ENCODE measurements around the gene PTPRG. TPM values are rescaled to one million over a fixed set of nuclear protein-coding genes. Genes with fewer than 3 reads are reported as not detected.

Gene PTPRG
- total RNA-seq, 1 experiment from 2014 or later: 32.1 TPM

DNA sequence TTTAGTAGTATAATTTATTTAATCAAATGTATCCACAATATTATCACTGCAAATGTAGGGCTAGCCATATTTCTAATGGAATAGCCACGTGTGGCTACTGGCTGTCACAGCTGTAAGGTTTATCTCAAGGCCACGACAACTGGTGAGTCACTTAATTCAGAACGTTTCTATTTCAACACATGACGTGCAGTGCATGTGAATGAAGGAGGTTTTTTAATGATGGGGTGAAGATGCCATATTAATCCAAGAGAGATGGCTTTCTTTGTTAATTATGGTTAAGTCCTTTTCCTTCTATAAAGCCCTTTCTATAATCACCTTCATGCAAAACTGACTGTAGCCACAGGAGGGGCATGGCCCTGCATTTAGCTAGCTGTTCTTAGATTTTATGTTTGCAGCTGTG, 600.0 kb downstream of the PTPRG start:
- H3K79me2 ChIP-seq (ENCODE audit: insufficient read depth, low read length): no peaks in the 10 kb centered on the region
- no peak overlapping the region for H3K4me3 ChIP-seq (replicated peaks in 1 of 2; ENCODE audit: low read depth in 1 of 2, low read length in 2 of 2)
- H3K9me2 ChIP-seq (ENCODE audit: insufficient read depth): no peaks in the 10 kb centered on the region
- DNase-seq (ENCODE audit: low read depth, low spot score): no peak
- H3K27ac ChIP-seq (ENCODE audit: low read depth, low read length): no peak overlapping the region
- ChIA-PET RAD21 (ENCODE audit: low non-redundant PET in 1 of 2, low total read pairs in 2 of 2, uncharacterized antibody in 2 of 2, unreplicated experiment in 2 of 2) (no interaction called here), POLR2A (no interaction called here), CTCF (no interaction called here)
- intact Hi-C loops (cut with micrococcal nuclease): no loop called here
- no peak for TF ChIP-seq ZNF274 (IDR thresholded peaks at IDR 0.05; ENCODE audit: low read depth, low read length)
- TF ChIP-seq ELF1 (IDR thresholded peaks at IDR 0.05; ENCODE audit: borderline replicate concordance, low read depth): no peak
- no peak for TF ChIP-seq CBX3 (IDR thresholded peaks at IDR 0.05; ENCODE audit: low read depth)
- TF ChIP-seq SRF (IDR thresholded peaks at IDR 0.05; ENCODE audit: low read depth): no peak
- TF ChIP-seq EZH2phosphoT487 (IDR thresholded peaks at IDR 0.05; ENCODE audit: borderline replicate concordance): no peak
- no peak for TF ChIP-seq POLR2A (IDR thresholded peaks at IDR 0.05; ENCODE audit: borderline replicate concordance, extremely low read depth, insufficient read depth, insufficient read length)
- no peaks in the 10 kb centered on the region for H3K4me1 ChIP-seq (ENCODE audit: control insufficient read depth in 1 of 2, insufficient read depth in 2 of 2, low read length in 2 of 2)
- no peaks in the 10 kb centered on the region for H3K36me3 ChIP-seq (ENCODE audit: control insufficient read depth in 1 of 2, insufficient read depth in 2 of 2, low read length in 2 of 2)
- no peak overlapping the region for H3K9ac ChIP-seq (ENCODE audit: low read length)
- no peak for ATAC-seq
- H4K20me1 ChIP-seq (ENCODE audit: insufficient read depth): no peaks in the 10 kb centered on the region
- no peaks in the 10 kb centered on the region for H3K27me3 ChIP-seq (ENCODE audit: insufficient read depth, low read length)
- no peak overlapping the region for H2AFZ ChIP-seq (ENCODE audit: low read depth, low read length, poor library complexity, severe bottlenecking)
- no TSS peak for BruUV-seq (replicated peaks)
- H3K9me3 ChIP-seq (ENCODE audit: control insufficient read depth in 1 of 2, insufficient read depth in 1 of 2, low read depth in 1 of 2, low read length in 2 of 2): no peaks in the 10 kb centered on the region
- H3K4me2 ChIP-seq (ENCODE audit: low read length): no peak overlapping the region

DNA sequence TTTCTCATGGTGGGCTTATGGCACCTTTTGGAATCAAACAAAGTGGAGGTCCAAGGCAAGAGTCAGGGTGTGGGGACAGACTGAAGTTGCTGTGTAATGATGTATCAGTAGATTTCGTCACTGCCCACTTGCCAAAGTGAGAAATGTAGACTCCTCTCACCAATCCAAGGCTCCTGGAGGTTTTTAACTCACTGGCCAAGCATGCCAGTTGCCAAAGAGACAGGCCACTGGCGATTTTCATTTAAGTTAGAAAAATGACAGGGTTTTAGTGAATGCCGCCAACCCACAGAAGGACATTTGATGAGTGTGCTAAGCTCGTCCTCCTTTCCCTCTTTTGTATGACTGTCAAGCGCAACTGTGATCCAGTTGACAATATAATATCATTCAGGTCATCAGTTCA, 602.8 kb downstream of the PTPRG start:
- H3K4me1 ChIP-seq (ENCODE audit: control insufficient read depth in 1 of 2, insufficient read depth in 2 of 2, low read length in 2 of 2): no peaks in the 10 kb centered on the region
- no peaks in the 10 kb centered on the region for H3K9me2 ChIP-seq (ENCODE audit: insufficient read depth)
- no peak overlapping the region for H3K27ac ChIP-seq (ENCODE audit: low read depth, low read length)
- H3K9ac ChIP-seq (ENCODE audit: low read length): no peak overlapping the region
- no peak for ATAC-seq
- no peak overlapping the region for H3K4me3 ChIP-seq (replicated peaks in 1 of 2; ENCODE audit: low read depth in 1 of 2, low read length in 2 of 2)
- H4K20me1 ChIP-seq (ENCODE audit: insufficient read depth): no peaks in the 10 kb centered on the region
- H3K79me2 ChIP-seq (ENCODE audit: insufficient read depth, low read length): no peaks in the 10 kb centered on the region
- BruUV-seq (replicated peaks): no TSS peak
- ChIA-PET POLR2A (no interaction called here), RAD21 (ENCODE audit: low non-redundant PET in 1 of 2, low total read pairs in 2 of 2, uncharacterized antibody in 2 of 2, unreplicated experiment in 2 of 2) (no interaction called here), CTCF (no interaction called here)
- H3K9me3 ChIP-seq (ENCODE audit: control insufficient read depth in 1 of 2, insufficient read depth in 1 of 2, low read depth in 1 of 2, low read length in 2 of 2): no peaks in the 10 kb centered on the region
- no peaks in the 10 kb centered on the region for H3K27me3 ChIP-seq (ENCODE audit: insufficient read depth, low read length)
- H3K36me3 ChIP-seq (ENCODE audit: control insufficient read depth in 1 of 2, insufficient read depth in 2 of 2, low read length in 2 of 2): no peaks in the 10 kb centered on the region
- DNase-seq (ENCODE audit: low read depth, low spot score): no peak
- no peak for TF ChIP-seq SP1 (IDR thresholded peaks at IDR 0.05; ENCODE audit: low read depth)
- no peak for TF ChIP-seq CEBPB (IDR thresholded peaks at IDR 0.05; ENCODE audit: low read depth)
- no peak for TF ChIP-seq CBX3 (IDR thresholded peaks at IDR 0.05; ENCODE audit: low read depth)
- no peak for TF ChIP-seq POLR2A (IDR thresholded peaks at IDR 0.05; ENCODE audit: borderline replicate concordance, extremely low read depth, insufficient read depth, insufficient read length)
- no peak for TF ChIP-seq JUND (IDR thresholded peaks at IDR 0.05)
- TF ChIP-seq FOSL1 (IDR thresholded peaks at IDR 0.05; ENCODE audit: low read depth): no peak
- no peak for TF ChIP-seq RAD21 (IDR thresholded peaks at IDR 0.05; ENCODE audit: low read depth)
- TF ChIP-seq EZH2phosphoT487 (IDR thresholded peaks at IDR 0.05; ENCODE audit: borderline replicate concordance): no peak
- intact Hi-C loops (cut with micrococcal nuclease): no loop called here
- H2AFZ ChIP-seq (ENCODE audit: low read depth, low read length, poor library complexity, severe bottlenecking): no peak overlapping the region
- H3K4me2 ChIP-seq (ENCODE audit: low read length): no peak overlapping the region
